Sigmoid colon (tissue), 7 donors: Measurements from ENCODE around the gene KRTAP13-1. TPM values are rescaled to one million over a fixed set of nuclear protein-coding genes. Genes with fewer than 3 reads are reported as not detected.

Experiments
- DNase-seq: peaks from one replicate; pipeline ENCODE4 v3.0.0-alpha.2; 2019
- H3K27ac ChIP-seq, 4 donors: fragments of 200-600 bp; sonication (generic); one replicate each; pipeline ENCODE4 v1.5.1; 2016 to 2019; ENCODE audit warnings: mild to moderate bottlenecking in 1 of 4
- H3K27me3 ChIP-seq, 3 donors: fragments of 200-600 bp; sonication (generic); one replicate each; pipeline ENCODE4 v1.5.1; 2019; ENCODE audit warnings: mild to moderate bottlenecking in 1 of 3
- H3K36me3 ChIP-seq, 4 donors: fragments of 200-600 bp; sonication (generic); one replicate each; pipeline ENCODE4 v1.5.1; 2016 to 2019
- H3K4me1 ChIP-seq, 4 donors: fragments of 200-600 bp; sonication (generic); one replicate each; pipeline ENCODE4 v1.5.1; 2017 to 2019
- H3K4me3 ChIP-seq, 4 donors: fragments of 200-600 bp; sonication (generic); one replicate each; pipeline ENCODE4 v1.5.1; 2017 to 2019; ENCODE audit warnings: mild to moderate bottlenecking in 2 of 4, moderate library complexity in 1 of 4
- H3K9me3 ChIP-seq, 4 donors: fragments of 200-600 bp in 3 of 4; sonication (generic) in 3 of 4; one replicate each; pipeline versions ENCODE4 v1.5.1 to v1.6.1; 2013 to 2019
- EP300 ChIP-seq, 4 donors: sonication (generic); formaldehyde crosslinking; IDR thresholded peaks; one replicate each; pipeline ENCODE4 v1.6.1; 2017; ENCODE audit warnings: antibody characterized with exemption in 4 of 4
- POLR2A ChIP-seq, 2 donors: fragments of 450-650 bp; IDR thresholded peaks; one replicate each; pipeline ENCODE4 v1.6.1; 2016; ENCODE audit warnings: antibody characterized with exemption in 2 of 2, mild to moderate bottlenecking in 2 of 2, moderate library complexity in 2 of 2
- POLR2AphosphoS5 ChIP-seq, 4 donors: sonication (generic); formaldehyde crosslinking; IDR thresholded peaks; one replicate each; pipeline ENCODE4 v1.6.1; 2017; ENCODE audit warnings: antibody characterized with exemption in 4 of 4
- WGBS, 2 donors: extraction: QIAGEN DNeasy Blood & Tissue Kit; methylation state at CpG; one replicate each; pipeline ENCODE4 v1.1.7; 2013; 5-methylcytosine and 5-hydroxymethylcytosine counted together
- intact Hi-C: fragments of 100-400 bp; cut with DNase I; formaldehyde crosslinking; loops from one replicate; pipeline ENCODE4 v1.15.1; 2023
- polyA plus RNA-seq, 3 donors: library from polyadenylated mRNA; stranded (reverse); fragments of 200-250 nt; gene quantifications; one replicate each; pipeline ENCODE4 v1.2.3, GENCODE V29; 2013
- total RNA-seq, 4 donors: library from RNA; depleted of rRNA; stranded (reverse); fragments of >200 nt; gene quantifications; one replicate each; pipeline ENCODE4 v1.1.0, GENCODE V29; 2016
- TF ChIP-seq, protein P1 (sequence below), 4 experiments: fragments of 450-650 bp in 3 of 4; fragments of 200-600 bp in 1 of 4; IDR thresholded peaks; one replicate each; pipeline ENCODE4 v1.5.1; 2016 to 2019; ENCODE audit warnings: antibody characterized with exemption in 4 of 4, mild to moderate bottlenecking in 3 of 4, moderate library complexity in 2 of 4
- donor health status: healthy with polysubstance abuse.
- donor health status: Bipolar disorder and iron deficiency.
- donor health status: healthy.

KRTAP13-1 gene
- total and polyA plus RNA-seq, 7 donors: not detected

- WGBS, 2 donors: 50 to 78% methylated on average over 3 of the region's 3 CpGs
- intact Hi-C loops: no loop called here
- TF ChIP-seq, protein P1, sequence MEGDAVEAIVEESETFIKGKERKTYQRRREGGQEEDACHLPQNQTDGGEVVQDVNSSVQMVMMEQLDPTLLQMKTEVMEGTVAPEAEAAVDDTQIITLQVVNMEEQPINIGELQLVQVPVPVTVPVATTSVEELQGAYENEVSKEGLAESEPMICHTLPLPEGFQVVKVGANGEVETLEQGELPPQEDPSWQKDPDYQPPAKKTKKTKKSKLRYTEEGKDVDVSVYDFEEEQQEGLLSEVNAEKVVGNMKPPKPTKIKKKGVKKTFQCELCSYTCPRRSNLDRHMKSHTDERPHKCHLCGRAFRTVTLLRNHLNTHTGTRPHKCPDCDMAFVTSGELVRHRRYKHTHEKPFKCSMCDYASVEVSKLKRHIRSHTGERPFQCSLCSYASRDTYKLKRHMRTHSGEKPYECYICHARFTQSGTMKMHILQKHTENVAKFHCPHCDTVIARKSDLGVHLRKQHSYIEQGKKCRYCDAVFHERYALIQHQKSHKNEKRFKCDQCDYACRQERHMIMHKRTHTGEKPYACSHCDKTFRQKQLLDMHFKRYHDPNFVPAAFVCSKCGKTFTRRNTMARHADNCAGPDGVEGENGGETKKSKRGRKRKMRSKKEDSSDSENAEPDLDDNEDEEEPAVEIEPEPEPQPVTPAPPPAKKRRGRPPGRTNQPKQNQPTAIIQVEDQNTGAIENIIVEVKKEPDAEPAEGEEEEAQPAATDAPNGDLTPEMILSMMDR (IDR thresholded peaks at IDR 0.05): no peak
- TF ChIP-seq POLR2A (IDR thresholded peaks at IDR 0.05): no peak
- no peak for TF ChIP-seq POLR2AphosphoS5 (IDR thresholded peaks at IDR 0.05)
- no peak for TF ChIP-seq EP300 (IDR thresholded peaks at IDR 0.05)
- DNase-seq: no peak
- H3K27ac ChIP-seq: no peak overlapping the region
- no peaks in the 10 kb centered on the region for H3K9me3 ChIP-seq
- H3K36me3 ChIP-seq: no peaks in the 10 kb centered on the region
- no peaks in the 10 kb centered on the region for H3K4me1 ChIP-seq
- no peak overlapping the region for H3K4me3 ChIP-seq
- H3K27me3 ChIP-seq: no peaks in the 10 kb centered on the region
These were observed 30.9 kb downstream of the KRTAP13-1 start for GRCh38 chr21:30426731-30427130.

DNA sequence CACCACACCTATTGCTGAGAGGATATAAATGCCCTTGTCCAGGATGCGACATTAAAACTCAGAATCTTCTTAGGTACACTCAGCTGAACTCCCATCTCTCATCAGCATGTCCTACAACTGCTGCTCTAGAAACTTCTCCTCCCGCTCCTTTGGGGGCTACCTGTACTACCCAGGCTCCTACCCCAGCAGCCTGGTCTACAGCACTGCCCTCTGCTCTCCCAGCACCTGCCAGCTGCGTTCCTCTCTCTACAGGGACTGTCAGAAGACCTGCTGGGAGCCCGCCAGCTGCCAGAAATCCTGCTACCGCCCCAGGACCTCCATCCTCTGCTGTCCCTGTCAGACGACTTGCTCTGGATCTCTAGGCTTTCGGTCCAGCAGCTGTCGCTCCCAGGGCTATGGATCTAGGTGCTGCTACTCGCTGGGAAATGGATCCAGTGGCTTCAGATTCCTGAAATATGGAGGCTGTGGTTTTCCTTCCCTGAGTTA, 34.4 kb downstream of the KRTAP13-1 start, which contains the start of gene KRTAP13-4:
Gene KRTAP13-4, plus strand, starts transcription at position 51 of the 486 bp plus-strand sequence. Its CDS starts 56 bp downstream, at position 107.
- no peaks in the 10 kb centered on the region for H3K9me3 ChIP-seq
- no peak for DNase-seq
- H3K4me3 ChIP-seq: no peak within 1 kb of the TSS
- whole genome bisulfite sequencing, 2 donors: 70 to 81% methylated on average over 9 of the region's 9 CpGs
- intact Hi-C loops: no loop called here
- H3K27me3 ChIP-seq: no peaks in the 10 kb centered on the region
- H3K36me3 ChIP-seq: no peaks in the 10 kb centered on the region
- H3K4me1 ChIP-seq: no peaks in the 10 kb centered on the region
- TF ChIP-seq POLR2AphosphoS5 (IDR thresholded peaks at IDR 0.05) (no peak), POLR2A (IDR thresholded peaks at IDR 0.05) (no peak), EP300 (IDR thresholded peaks at IDR 0.05) (no peak)
- TF ChIP-seq, protein P1 (IDR thresholded peaks at IDR 0.05): no peak
- H3K27ac ChIP-seq: no peak within 1 kb of the TSS

- TF ChIP-seq, protein P1 (IDR thresholded peaks at IDR 0.05): peak in 1 of 4 experiments; percentile 22
- TF ChIP-seq EP300 (IDR thresholded peaks at IDR 0.05): no peak
- H3K4me1 ChIP-seq: no peaks in the 10 kb centered on the region
- no peaks in the 10 kb centered on the region for H3K9me3 ChIP-seq
- 25 to 34% methylated on average over 10 of the region's 10 CpGs for WGBS, 2 donors
- H3K36me3 ChIP-seq: no peaks in the 10 kb centered on the region
- no peaks in the 10 kb centered on the region for H3K27me3 ChIP-seq
- DNase-seq: no peak
- H3K4me3 ChIP-seq: no peak overlapping the region
- H3K27ac ChIP-seq: no peak overlapping the region
- intact Hi-C loops: no loop called here
These were observed 38.3 kb downstream of the KRTAP13-1 start for GRCh38 chr21:30434033-30434631.

DNA sequence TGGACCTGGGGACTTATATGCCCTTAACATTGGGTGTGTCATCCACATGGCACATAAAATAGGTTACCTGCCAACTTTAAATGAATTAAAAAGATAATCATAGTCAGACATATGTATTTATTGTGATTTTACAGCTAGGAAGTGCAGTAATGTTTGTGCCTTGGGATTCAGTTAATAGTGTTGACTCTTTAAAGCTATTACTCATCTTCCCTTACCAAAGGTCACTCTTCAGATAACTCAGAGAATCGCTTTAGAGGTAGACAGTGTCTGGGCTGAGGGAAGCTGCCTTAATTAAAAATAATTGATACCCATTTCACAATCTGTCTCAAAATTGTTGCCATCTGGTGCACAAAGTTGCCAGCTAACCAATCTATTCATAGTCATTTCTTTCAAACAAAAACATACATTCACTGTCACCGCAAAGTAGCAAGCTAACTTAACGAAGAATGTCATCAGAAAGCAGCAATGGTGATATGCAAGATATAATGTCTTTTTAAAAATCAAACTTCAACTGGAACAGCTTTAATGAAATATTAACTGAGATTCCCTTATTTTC, 41.3 kb downstream of the KRTAP13-1 start:
- Histone ChIP-seq H3K4me3 (no peak overlapping the region), H3K4me1 (no peaks in the 10 kb centered on the region), H3K27ac (no peak overlapping the region), H3K36me3 (no peaks in the 10 kb centered on the region), H3K27me3 (no peaks in the 10 kb centered on the region), H3K9me3 (no peaks in the 10 kb centered on the region)
- WGBS, 2 donors: 67 to 84% methylated on average over 3 of the region's 3 CpGs
- no peak for DNase-seq
- TF ChIP-seq EP300 (IDR thresholded peaks at IDR 0.05) (no peak), POLR2AphosphoS5 (IDR thresholded peaks at IDR 0.05) (no peak), POLR2A (IDR thresholded peaks at IDR 0.05) (no peak)
- TF ChIP-seq, protein P1 (IDR thresholded peaks at IDR 0.05): no peak
- intact Hi-C loops: no loop called here
